VCaP (cell line): ENCODE results near the gene SORT1.
A peak's percentile ranks its signal among the peaks of the same experiment; 100 is the strongest.

Source experiments
- H3K27ac ChIP-seq: fragments of 450-650 bp; 2 replicates; pipeline ENCODE4 v1.5.1; 2017
- CTCF ChIP-seq: fragments of 450-650 bp; conservative IDR thresholded peaks from 2 replicates; pipeline ENCODE4 v1.5.1; 2017; ENCODE audit warnings: mild to moderate bottlenecking, moderate library complexity

Gene SORT1

GRCh38 chr1:109263234-109263596, 134.5 kb downstream of the SORT1 start:
- TF ChIP-seq CTCF: no peak
- peak overlapping the region; percentile 53 for H3K27ac ChIP-seq

GRCh38 chr1:109262231-109263055, 135.3 kb downstream of the SORT1 start:
- H3K27ac ChIP-seq: peak overlapping the region; percentile 53
- TF ChIP-seq CTCF: no peak

GRCh38 chr1:109261578-109261977, 136.1 kb downstream of the SORT1 start:
- no peak for TF ChIP-seq CTCF
- H3K27ac ChIP-seq: no peak overlapping the region

- no peak overlapping the region for H3K27ac ChIP-seq
- no peak for TF ChIP-seq CTCF
Measured at GRCh38 chr1:109261006-109261405, 136.7 kb downstream of the SORT1 start.

- no peak for TF ChIP-seq CTCF
- H3K27ac ChIP-seq: no peak overlapping the region
Measured at GRCh38 chr1:109259674-109260557, 137.8 kb downstream of the SORT1 start.
